ENCODE measurements around the gene FGFR2.

DNA sequence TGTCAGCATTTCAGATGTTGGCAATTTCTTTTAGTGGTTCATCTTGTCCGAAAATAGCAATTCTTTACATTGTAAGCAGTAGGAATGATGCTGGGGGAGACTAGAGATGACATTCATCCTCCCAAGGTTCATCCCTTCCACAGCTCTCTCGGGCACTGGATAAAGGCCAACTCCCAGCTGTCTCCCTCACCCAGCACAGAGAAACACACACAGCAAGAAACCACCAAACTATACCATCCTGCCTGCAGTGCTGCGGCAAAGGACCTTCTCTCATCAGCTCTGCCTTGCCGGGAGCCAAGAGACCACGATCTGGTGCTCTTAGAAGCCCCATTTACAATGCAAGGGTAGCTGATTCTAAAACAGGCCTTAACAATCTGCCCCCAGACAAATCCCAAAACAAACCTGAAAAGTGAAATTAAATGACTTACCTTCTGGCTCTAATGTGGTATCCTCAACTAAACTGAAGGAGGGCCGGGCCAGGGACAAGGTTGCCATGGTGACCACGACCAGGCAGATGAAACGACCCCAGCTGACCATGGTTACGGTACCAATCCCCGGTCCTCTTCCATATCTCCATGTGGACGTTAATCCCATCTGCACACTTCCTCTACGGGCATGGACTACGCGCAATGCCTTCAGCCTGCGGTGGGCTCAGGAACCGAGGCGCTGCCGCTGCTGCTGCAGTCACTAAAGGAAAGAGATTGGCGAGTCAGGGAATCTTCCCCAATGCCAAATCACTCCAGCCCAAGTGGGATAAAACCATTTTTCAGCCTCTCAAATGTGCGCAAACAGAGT is 4.8 kb downstream of the FGFR2 start:
- TF ChIP-seq, protein P1, sequence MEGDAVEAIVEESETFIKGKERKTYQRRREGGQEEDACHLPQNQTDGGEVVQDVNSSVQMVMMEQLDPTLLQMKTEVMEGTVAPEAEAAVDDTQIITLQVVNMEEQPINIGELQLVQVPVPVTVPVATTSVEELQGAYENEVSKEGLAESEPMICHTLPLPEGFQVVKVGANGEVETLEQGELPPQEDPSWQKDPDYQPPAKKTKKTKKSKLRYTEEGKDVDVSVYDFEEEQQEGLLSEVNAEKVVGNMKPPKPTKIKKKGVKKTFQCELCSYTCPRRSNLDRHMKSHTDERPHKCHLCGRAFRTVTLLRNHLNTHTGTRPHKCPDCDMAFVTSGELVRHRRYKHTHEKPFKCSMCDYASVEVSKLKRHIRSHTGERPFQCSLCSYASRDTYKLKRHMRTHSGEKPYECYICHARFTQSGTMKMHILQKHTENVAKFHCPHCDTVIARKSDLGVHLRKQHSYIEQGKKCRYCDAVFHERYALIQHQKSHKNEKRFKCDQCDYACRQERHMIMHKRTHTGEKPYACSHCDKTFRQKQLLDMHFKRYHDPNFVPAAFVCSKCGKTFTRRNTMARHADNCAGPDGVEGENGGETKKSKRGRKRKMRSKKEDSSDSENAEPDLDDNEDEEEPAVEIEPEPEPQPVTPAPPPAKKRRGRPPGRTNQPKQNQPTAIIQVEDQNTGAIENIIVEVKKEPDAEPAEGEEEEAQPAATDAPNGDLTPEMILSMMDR (IDR thresholded peaks at IDR 0.05; ENCODE audit: low read depth, low read length): no peak
- TF ChIP-seq EZH2phosphoT487 (IDR thresholded peaks at IDR 0.05; ENCODE audit: low read depth): no peak

Measured in OCI-LY3 (cell line).